ENCODE measurements around the gene ZMAT3. TPM values are rescaled to one million over a fixed set of nuclear protein-coding genes. Genes with fewer than 3 reads are reported as not detected.
"Not testable (repeated sequence)": the region's sequence is repeated elsewhere in the genome, so short reads cannot be mapped to it uniquely, and the experiment has no call there.

The ZMAT3 gene
- total and polyA plus RNA-seq, 2 of the 4 experiments (the other 2 are of a cell fraction), result 11.7 to 14.3 TPM

GRCh38 chr3:179115444-179115843 lies 43.8 kb upstream of the ZMAT3 start:
- peak overlapping the region; percentile 69; the same call in 1 of the 2 replicates for H4K91ac ChIP-seq (ENCODE audit: insufficient read depth, low read depth, low read length)
- H3K23ac ChIP-seq (ENCODE audit: low read depth, low read length); H3K9me1 ChIP-seq (ENCODE audit: insufficient read depth, low read length); H3K9ac ChIP-seq (ENCODE audit: low read depth, low read length); H3K27ac ChIP-seq (ENCODE audit: insufficient read depth, low read length); H3K9me3 ChIP-seq (ENCODE audit: control insufficient read depth, insufficient read depth, low read length); H2AFZ ChIP-seq (replicated peaks; ENCODE audit: low read length, poor library complexity); H4K20me1 ChIP-seq (ENCODE audit: insufficient read depth, low read length); H3K4me3 ChIP-seq (ENCODE audit: insufficient read depth, low read depth, low read length); H3K36me3 ChIP-seq (ENCODE audit: control insufficient read depth, insufficient read depth, low read length); POLR2A ChIA-PET (ENCODE audit: unreplicated experiment); intact Hi-C loops (cut with micrococcal nuclease); H3K79me1 ChIP-seq (ENCODE audit: low read depth in 1 of 2, low read length in 2 of 2); BruUV-seq (replicated peaks); in situ Hi-C loops (cut with MboI; ENCODE audit: low sequenced_read_pairs); H3K27me3 ChIP-seq (ENCODE audit: control insufficient read depth, insufficient read depth, low read length): not testable (repeated sequence)
- H3K4me1 ChIP-seq (ENCODE audit: control insufficient read depth, insufficient read depth, low read length), result peaks cover 12% of the 10 kb centered on the region
- dilution Hi-C loops (cut with HindIII; ENCODE audit: low sequenced_read_pairs, unreplicated experiment), result loop anchor here (25.0 kb wide), 1 partner anchor 172 kb away; no protein-coding TSS in a partner anchor
- 0 out of 2 replicates have a peak overlapping the region, but pooled peaks have one; percentile 10 for H3K56ac ChIP-seq (ENCODE audit: extremely low read depth, insufficient read depth, low read length)
- H3K4ac ChIP-seq (ENCODE audit: low read depth, low read length), result peak overlapping the region; percentile 74; the same call in 1 of the 2 replicates
- ATAC-seq (ENCODE audit: low read depth), result peak; percentile 89
- H2AK9ac ChIP-seq (replicated peaks; ENCODE audit: low read depth, low read length, poor library complexity), result peak overlapping the region; percentile 78
- DNase-seq, result peak; percentile 65
- H4K5ac ChIP-seq (ENCODE audit: low read depth, low read length), result peak overlapping the region; percentile 73; the same call in 1 of the 2 replicates
- no CpG with 5 or more reads among the region's 1 CpG for WGBS, 2 experiments (ENCODE audit: extremely low coverage in 2 of 2, insufficient read length in 1 of 2)
- peak overlapping the region; percentile 97; the same call in 1 of the 2 replicates for H2AK5ac ChIP-seq (ENCODE audit: low read depth, low read length)
- H2BK15ac ChIP-seq (ENCODE audit: low read depth, low read length), result peak overlapping the region; percentile 95; the same call in 2 of the 3 replicates
- H2BK5ac ChIP-seq (ENCODE audit: low read depth, low read length, poor library complexity, severe bottlenecking), result peak overlapping the region; percentile 83
- H3K18ac ChIP-seq (ENCODE audit: low read depth, low read length), result peak overlapping the region; percentile 87; the same call in 1 of the 2 replicates
- peak overlapping the region; percentile 49 to 75; a peak in 3 of 4 replicates for H4K8ac ChIP-seq (ENCODE audit: low read depth in 2 of 2, low read length in 2 of 2)
- peak overlapping the region; percentile 56; the same call in 1 of the 2 replicates for H3K4me2 ChIP-seq (ENCODE audit: low read depth, low read length)
- peak overlapping the region; percentile 65 for H2BK120ac ChIP-seq (ENCODE audit: low read depth, low read length)
- peak overlapping the region; percentile 48; the same call in 1 of the 2 replicates for H3K14ac ChIP-seq (replicated peaks; ENCODE audit: low read depth, low read length)
- CTCF ChIA-PET, result interaction anchor here (1.1 kb wide), 1 partner anchor 94 kb away, joined by 3 read pairs; no protein-coding TSS in a partner anchor
- H2BK20ac ChIP-seq (ENCODE audit: low read depth, low read length), result peak overlapping the region; percentile 73; the same call in 1 of the 2 replicates

Measured in IMR-90 (cell line).